ENCODE measurements around the gene FBXW5. TPM values are rescaled to one million over a fixed set of nuclear protein-coding genes. Genes with fewer than 3 reads are reported as not detected.

Gene FBXW5
- total and polyA plus RNA-seq, 10 of the 15 experiments (the other 5 are each of a cell fraction or from before 2014, with no cell fraction given) = 0.21 to 97.3 (median 44.5) TPM

DNA sequence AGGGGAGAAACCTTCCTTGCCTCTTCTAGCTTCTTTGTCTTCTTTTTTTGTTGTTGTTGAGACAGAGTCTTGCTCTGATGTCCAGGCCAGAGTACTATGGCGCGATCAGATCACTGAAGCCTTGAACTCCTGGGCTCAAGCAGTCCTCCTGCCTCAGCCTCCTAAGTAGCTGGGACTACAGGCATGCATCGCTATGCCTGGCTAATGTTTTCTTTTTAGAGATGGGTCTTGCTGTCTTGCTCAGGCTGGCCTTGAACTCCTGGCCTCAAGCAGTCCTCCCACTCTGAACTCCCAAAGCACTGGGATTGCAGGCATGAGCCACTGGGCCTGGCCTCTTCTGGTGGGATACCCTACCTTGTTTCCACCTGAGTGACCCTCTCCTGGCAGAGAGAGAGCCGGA lies 44.3 kb upstream of the FBXW5 start (continued):
- TF ChIP-seq RB1 (IDR thresholded peaks at IDR 0.05; ENCODE audit: borderline replicate concordance) (no peak), KLF5 (IDR thresholded peaks at IDR 0.05; ENCODE audit: partially characterized antibody) (no peak), SP1 (IDR thresholded peaks at IDR 0.05; ENCODE audit: low read depth, low read length) (no peak), MXI1 (IDR thresholded peaks at IDR 0.05; ENCODE audit: low read depth, low read length) (no peak)
- TF ChIP-seq, protein P1, sequence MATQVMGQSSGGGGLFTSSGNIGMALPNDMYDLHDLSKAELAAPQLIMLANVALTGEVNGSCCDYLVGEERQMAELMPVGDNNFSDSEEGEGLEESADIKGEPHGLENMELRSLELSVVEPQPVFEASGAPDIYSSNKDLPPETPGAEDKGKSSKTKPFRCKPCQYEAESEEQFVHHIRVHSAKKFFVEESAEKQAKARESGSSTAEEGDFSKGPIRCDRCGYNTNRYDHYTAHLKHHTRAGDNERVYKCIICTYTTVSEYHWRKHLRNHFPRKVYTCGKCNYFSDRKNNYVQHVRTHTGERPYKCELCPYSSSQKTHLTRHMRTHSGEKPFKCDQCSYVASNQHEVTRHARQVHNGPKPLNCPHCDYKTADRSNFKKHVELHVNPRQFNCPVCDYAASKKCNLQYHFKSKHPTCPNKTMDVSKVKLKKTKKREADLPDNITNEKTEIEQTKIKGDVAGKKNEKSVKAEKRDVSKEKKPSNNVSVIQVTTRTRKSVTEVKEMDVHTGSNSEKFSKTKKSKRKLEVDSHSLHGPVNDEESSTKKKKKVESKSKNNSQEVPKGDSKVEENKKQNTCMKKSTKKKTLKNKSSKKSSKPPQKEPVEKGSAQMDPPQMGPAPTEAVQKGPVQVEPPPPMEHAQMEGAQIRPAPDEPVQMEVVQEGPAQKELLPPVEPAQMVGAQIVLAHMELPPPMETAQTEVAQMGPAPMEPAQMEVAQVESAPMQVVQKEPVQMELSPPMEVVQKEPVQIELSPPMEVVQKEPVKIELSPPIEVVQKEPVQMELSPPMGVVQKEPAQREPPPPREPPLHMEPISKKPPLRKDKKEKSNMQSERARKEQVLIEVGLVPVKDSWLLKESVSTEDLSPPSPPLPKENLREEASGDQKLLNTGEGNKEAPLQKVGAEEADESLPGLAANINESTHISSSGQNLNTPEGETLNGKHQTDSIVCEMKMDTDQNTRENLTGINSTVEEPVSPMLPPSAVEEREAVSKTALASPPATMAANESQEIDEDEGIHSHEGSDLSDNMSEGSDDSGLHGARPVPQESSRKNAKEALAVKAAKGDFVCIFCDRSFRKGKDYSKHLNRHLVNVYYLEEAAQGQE (IDR thresholded peaks at IDR 0.05; ENCODE audit: low read depth, low read length) = no peak
- TF ChIP-seq, protein P2, sequence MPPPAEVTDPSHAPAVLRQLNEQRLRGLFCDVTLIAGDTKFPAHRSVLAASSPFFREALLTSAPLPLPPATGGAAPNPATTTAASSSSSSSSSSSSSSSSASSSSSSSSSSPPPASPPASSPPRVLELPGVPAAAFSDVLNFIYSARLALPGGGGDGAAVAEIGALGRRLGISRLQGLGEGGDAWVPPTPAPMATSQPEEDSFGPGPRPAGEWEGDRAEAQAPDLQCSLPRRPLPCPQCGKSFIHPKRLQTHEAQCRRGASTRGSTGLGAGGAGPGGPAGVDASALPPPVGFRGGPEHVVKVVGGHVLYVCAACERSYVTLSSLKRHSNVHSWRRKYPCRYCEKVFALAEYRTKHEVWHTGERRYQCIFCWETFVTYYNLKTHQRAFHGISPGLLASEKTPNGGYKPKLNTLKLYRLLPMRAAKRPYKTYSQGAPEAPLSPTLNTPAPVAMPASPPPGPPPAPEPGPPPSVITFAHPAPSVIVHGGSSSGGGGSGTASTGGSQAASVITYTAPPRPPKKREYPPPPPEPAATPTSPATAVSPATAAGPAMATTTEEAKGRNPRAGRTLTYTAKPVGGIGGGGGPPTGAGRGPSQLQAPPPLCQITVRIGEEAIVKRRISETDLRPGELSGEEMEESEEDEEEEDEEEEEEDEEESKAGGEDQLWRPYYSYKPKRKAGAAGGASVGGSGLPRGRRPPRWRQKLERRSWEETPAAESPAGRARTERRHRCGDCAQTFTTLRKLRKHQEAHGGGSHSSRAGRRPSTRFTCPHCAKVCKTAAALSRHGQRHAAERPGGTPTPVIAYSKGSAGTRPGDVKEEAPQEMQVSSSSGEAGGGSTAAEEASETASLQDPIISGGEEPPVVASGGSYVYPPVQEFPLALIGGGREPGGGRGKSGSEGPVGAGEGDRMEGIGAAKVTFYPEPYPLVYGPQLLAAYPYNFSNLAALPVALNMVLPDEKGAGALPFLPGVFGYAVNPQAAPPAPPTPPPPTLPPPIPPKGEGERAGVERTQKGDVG (CRISPR knock-in tag; IDR thresholded peaks at IDR 0.05) = no peak

DNA sequence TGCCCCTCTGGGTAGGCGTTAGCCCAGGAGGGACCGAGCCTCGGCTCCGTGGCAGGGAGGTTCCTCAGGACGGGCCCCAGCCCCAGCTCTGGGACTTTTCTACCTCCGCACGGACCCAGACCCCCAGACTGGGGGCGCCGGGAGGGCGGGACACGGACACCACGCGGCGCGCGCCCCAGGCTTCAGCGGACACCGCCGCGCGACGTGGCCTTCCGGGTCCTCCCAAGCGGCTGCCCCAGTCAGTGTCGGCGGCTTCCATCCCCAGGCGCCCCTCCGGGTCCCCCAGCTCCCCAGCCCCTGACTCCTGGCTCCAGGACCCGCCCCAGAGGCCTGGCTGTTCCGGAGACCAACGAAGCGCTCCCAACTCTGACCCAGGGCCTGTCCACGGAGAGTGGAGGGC lies 41.3 kb upstream of the FBXW5 start:
- no peaks in the 10 kb centered on the region for H3K79me2 ChIP-seq (ENCODE audit: control insufficient read depth, insufficient read depth, low read length)
- no peaks in the 10 kb centered on the region for H3K9me3 ChIP-seq (replicated peaks; ENCODE audit: control insufficient read depth, insufficient read depth, low read length)
- no peaks in the 10 kb centered on the region for H3K36me3 ChIP-seq (ENCODE audit: control insufficient read depth in 2 of 2, insufficient read depth in 2 of 2, low read length in 1 of 2)
- FAIRE-seq (no peak), DNase-seq (ENCODE audit: low read depth, low spot score) (no peak), ATAC-seq (no peak)
- in situ Hi-C loops (cut with MboI) = no loop called here
- intact Hi-C loops (cut with micrococcal nuclease; ENCODE audit: unreplicated experiment) = no loop called here
- POLR2A ChIA-PET = no interaction called here
- no peaks in the 10 kb centered on the region for H3K4me1 ChIP-seq (ENCODE audit: control insufficient read depth, insufficient read depth, low read length)
- H3K4me2 ChIP-seq (ENCODE audit: control insufficient read depth, insufficient read depth) = no peak overlapping the region
- peaks cover 3% of the 10 kb centered on the region; the same call in 1 of the 2 replicates for H4K20me1 ChIP-seq (ENCODE audit: control insufficient read depth, insufficient read depth)
- SMC1A ChIA-PET (ENCODE audit: uncharacterized antibody, unreplicated experiment) = no interaction called here
- no peak overlapping the region for H3K4me3 ChIP-seq
- H3K27me3 ChIP-seq (replicated peaks in 1 of 2; ENCODE audit: control insufficient read depth in 2 of 2, insufficient read depth in 2 of 2, low read length in 1 of 2) = peaks cover 5 to 6% of the 10 kb centered on the region in 2 experiments
- WGBS (ENCODE audit: insufficient coverage, insufficient replicate concordance, low lambda C conversion rate, missing lambda C conversion rate) = 81% methylated on average over 25 of the region's 33 CpGs
- no peak overlapping the region for H2AFZ ChIP-seq (ENCODE audit: control insufficient read depth, low read depth, low read length)
- BruUV-seq (replicated peaks) = no TSS peak
- RAD21 ChIA-PET (ENCODE audit: unreplicated experiment) = no interaction called here
- H3K9ac ChIP-seq (ENCODE audit: control insufficient read depth, insufficient read depth, low read length) = no peak overlapping the region
- H3K27ac ChIP-seq (ENCODE audit: control insufficient read depth, insufficient read depth) = no peak overlapping the region
- CTCF ChIA-PET = no interaction called here
- no peak for TF ChIP-seq SREBF2 (IDR thresholded peaks at IDR 0.05; ENCODE audit: low read length)
- no peak for TF ChIP-seq TARDBP (IDR thresholded peaks at IDR 0.05; ENCODE audit: borderline replicate concordance)
- TF ChIP-seq, protein P3, sequence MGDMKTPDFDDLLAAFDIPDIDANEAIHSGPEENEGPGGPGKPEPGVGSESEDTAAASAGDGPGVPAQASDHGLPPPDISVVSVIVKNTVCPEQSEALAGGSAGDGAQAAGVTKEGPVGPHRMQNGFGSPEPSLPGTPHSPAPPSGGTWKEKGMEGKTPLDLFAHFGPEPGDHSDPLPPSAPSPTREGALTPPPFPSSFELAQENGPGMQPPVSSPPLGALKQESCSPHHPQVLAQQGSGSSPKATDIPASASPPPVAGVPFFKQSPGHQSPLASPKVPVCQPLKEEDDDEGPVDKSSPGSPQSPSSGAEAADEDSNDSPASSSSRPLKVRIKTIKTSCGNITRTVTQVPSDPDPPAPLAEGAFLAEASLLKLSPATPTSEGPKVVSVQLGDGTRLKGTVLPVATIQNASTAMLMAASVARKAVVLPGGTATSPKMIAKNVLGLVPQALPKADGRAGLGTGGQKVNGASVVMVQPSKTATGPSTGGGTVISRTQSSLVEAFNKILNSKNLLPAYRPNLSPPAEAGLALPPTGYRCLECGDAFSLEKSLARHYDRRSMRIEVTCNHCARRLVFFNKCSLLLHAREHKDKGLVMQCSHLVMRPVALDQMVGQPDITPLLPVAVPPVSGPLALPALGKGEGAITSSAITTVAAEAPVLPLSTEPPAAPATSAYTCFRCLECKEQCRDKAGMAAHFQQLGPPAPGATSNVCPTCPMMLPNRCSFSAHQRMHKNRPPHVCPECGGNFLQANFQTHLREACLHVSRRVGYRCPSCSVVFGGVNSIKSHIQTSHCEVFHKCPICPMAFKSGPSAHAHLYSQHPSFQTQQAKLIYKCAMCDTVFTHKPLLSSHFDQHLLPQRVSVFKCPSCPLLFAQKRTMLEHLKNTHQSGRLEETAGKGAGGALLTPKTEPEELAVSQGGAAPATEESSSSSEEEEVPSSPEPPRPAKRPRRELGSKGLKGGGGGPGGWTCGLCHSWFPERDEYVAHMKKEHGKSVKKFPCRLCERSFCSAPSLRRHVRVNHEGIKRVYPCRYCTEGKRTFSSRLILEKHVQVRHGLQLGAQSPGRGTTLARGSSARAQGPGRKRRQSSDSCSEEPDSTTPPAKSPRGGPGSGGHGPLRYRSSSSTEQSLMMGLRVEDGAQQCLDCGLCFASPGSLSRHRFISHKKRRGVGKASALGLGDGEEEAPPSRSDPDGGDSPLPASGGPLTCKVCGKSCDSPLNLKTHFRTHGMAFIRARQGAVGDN (IDR thresholded peaks at IDR 0.05) = no peak
